WTC11 (cell line): ENCODE measurements around the gene GJE1.

Source experiments
- CBFB ChIP-seq: sonication (generic); formaldehyde crosslinking; IDR thresholded peaks from 2 replicates; pipeline ENCODE4 v1.8.1; 2022; ENCODE audit warnings: mild to moderate bottlenecking, low read depth, missing genetic modification reagents
- CTCF ChIP-seq: fragments of 200-600 bp; IDR thresholded peaks from 2 replicates; pipeline ENCODE4 v1.8.0; 2022; ENCODE audit warnings: antibody characterized with exemption
- ETV6 ChIP-seq: sonication (generic); formaldehyde crosslinking; IDR thresholded peaks from 2 replicates; pipeline ENCODE4 v1.8.1; 2022; ENCODE audit warnings: mild to moderate bottlenecking, missing genetic modification reagents
- GTF2I ChIP-seq: fragments of 250-450 bp; sonication (Bioruptor Pico); conservative IDR thresholded peaks from 2 replicates; pipeline ENCODE4 v1.4.0; 2021; ENCODE audit warnings: mild to moderate bottlenecking
- IRF1 ChIP-seq: sonication (generic); formaldehyde crosslinking; IDR thresholded peaks from 2 replicates; pipeline ENCODE4 v1.8.0; 2023; ENCODE audit warnings: missing genetic modification reagents
- KAT7 ChIP-seq: sonication (generic); formaldehyde crosslinking; IDR thresholded peaks from 2 replicates; pipeline ENCODE4 v1.8.1; 2023; ENCODE audit warnings: missing genetic modification reagents, mild to moderate bottlenecking, borderline replicate concordance
- NFE2L1 ChIP-seq: sonication (generic); formaldehyde crosslinking; IDR thresholded peaks from 2 replicates; pipeline ENCODE4 v1.8.1; 2023; ENCODE audit warnings: missing genetic modification reagents
- NR1H2 ChIP-seq: sonication (generic); formaldehyde crosslinking; IDR thresholded peaks from 2 replicates; pipeline ENCODE4 v1.9.0; 2021; ENCODE audit warnings: mild to moderate bottlenecking, moderate library complexity, missing genetic modification reagents
- TEAD4 ChIP-seq: sonication (generic); formaldehyde crosslinking; IDR thresholded peaks from 2 replicates; pipeline ENCODE4 v1.8.0; 2022; ENCODE audit warnings: mild to moderate bottlenecking, missing genetic modification reagents
- USF1 ChIP-seq: sonication (generic); formaldehyde crosslinking; IDR thresholded peaks from 2 replicates; pipeline ENCODE4 v1.8.0; 2022; ENCODE audit warnings: mild to moderate bottlenecking, missing genetic modification reagents
- ZNF121 ChIP-seq: sonication (generic); formaldehyde crosslinking; IDR thresholded peaks from 2 replicates; pipeline ENCODE4 v1.8.0; 2023; ENCODE audit warnings: missing genetic modification reagents
- TF ChIP-seq, protein P1 (sequence below): sonication (generic); formaldehyde crosslinking; IDR thresholded peaks from 2 replicates; pipeline ENCODE4 v1.8.1; 2022; ENCODE audit warnings: mild to moderate bottlenecking, missing genetic modification reagents, moderate library complexity, borderline replicate concordance

DNA sequence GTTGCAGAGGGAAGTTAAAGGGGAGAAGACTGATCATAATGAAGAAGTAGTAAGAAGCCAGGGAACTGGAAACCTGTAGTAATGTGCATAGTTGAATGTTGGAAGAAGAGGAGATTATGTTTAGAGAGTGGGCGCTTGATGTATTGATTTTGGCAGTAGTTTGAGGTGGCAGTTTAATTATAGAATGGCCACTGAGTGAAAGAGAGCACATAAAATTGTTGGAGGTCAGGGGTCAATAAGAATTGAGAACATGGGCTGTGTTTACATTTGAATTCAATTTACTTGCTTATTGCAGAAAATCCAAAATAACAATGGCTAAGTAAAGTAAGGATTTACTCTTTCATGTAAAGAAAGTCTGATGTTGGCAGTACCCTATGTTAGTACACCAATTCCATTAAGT is 30.1 kb downstream of the GJE1 start:
- no peak for TF ChIP-seq CTCF
- no peak for TF ChIP-seq CBFB (CRISPR knock-in tag)
- no peak for TF ChIP-seq NR1H2 (CRISPR knock-in tag)
- TF ChIP-seq ZNF121, result no peak
- no peak for TF ChIP-seq USF1
- TF ChIP-seq, protein P1, sequence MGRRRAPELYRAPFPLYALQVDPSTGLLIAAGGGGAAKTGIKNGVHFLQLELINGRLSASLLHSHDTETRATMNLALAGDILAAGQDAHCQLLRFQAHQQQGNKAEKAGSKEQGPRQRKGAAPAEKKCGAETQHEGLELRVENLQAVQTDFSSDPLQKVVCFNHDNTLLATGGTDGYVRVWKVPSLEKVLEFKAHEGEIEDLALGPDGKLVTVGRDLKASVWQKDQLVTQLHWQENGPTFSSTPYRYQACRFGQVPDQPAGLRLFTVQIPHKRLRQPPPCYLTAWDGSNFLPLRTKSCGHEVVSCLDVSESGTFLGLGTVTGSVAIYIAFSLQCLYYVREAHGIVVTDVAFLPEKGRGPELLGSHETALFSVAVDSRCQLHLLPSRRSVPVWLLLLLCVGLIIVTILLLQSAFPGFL (CRISPR knock-in tag), result no peak
- TF ChIP-seq ETV6 (CRISPR knock-in tag), result no peak
- no peak for TF ChIP-seq TEAD4
- TF ChIP-seq KAT7, result no peak
- no peak for TF ChIP-seq IRF1 (CRISPR knock-in tag)
- no peak for TF ChIP-seq NFE2L1 (CRISPR knock-in tag)
- no peak for TF ChIP-seq GTF2I (CRISPR knock-in tag)
